ENCODE measurements around the gene MEX3D.

MEX3D gene

GRCh38 chr19:1514986-1515721, 53.0 kb downstream of the MEX3D start:
- no peak for DNase-seq

GRCh38 chr19:1514295-1514661, 53.8 kb downstream of the MEX3D start:
- no peak for DNase-seq

GRCh38 chr19:1513499-1514294, 54.4 kb downstream of the MEX3D start:
- DNase-seq = peak; percentile 40

GRCh38 chr19:1512671-1513498, 55.2 kb downstream of the MEX3D start, which contains the start of gene ADAMTSL5:
TSS of gene ADAMTSL5 (minus strand) at chr19:1513019. CDS start at chr19:1510943, 2,076 bp downstream.
- DNase-seq = peak; percentile 33

GRCh38 chr19:1511318-1512317, 56.5 kb downstream of the MEX3D start:
- DNase-seq = no peak

- DNase-seq = no peak
Measured at GRCh38 chr19:1510807-1511206, 57.3 kb downstream of the MEX3D start.

GRCh38 chr19:1510442-1510806, 57.7 kb downstream of the MEX3D start:
- DNase-seq = no peak

- DNase-seq = no peak
Measured at GRCh38 chr19:1509602-1510441, 58.3 kb downstream of the MEX3D start.

- DNase-seq = no peak
Measured at GRCh38 chr19:1508507-1508856, 59.6 kb downstream of the MEX3D start.

GRCh38 chr19:1507763-1508506, 60.2 kb downstream of the MEX3D start:
- peak; percentile 93 for DNase-seq

- no peak for DNase-seq
Measured at GRCh38 chr19:1507192-1507660, 60.9 kb downstream of the MEX3D start.

GRCh38 chr19:1505991-1506881, 61.9 kb downstream of the MEX3D start:
- DNase-seq = no peak

GRCh38 chr19:1505012-1505411, 63.1 kb downstream of the MEX3D start:
- DNase-seq = no peak
